Measurements from ENCODE around the gene ADAM17.
"Not testable (repeated sequence)": the region's sequence is repeated elsewhere in the genome, so short reads cannot be mapped to it uniquely, and the experiment has no call there.

Gene ADAM17

DNA sequence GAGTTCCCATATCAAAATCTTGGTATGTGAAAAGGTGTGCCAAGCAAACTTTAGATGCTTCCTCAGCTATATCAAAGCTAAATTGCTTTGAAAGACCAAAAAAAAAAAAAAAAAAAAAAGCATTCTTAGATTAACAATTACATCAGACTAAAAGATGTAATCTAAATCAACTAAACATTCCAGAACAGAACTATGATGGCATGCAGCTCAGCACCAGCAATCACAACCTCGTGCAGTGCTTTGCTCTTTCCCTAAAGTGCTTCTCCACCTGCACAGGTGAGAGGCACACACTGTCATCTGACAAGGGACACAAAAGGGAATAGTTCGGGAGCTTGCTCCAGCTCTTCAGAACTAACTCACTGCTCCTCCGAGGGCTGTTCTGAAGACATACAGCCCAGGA is 37.5 kb downstream of the ADAM17 start:
- DNase-seq: no peak

DNA sequence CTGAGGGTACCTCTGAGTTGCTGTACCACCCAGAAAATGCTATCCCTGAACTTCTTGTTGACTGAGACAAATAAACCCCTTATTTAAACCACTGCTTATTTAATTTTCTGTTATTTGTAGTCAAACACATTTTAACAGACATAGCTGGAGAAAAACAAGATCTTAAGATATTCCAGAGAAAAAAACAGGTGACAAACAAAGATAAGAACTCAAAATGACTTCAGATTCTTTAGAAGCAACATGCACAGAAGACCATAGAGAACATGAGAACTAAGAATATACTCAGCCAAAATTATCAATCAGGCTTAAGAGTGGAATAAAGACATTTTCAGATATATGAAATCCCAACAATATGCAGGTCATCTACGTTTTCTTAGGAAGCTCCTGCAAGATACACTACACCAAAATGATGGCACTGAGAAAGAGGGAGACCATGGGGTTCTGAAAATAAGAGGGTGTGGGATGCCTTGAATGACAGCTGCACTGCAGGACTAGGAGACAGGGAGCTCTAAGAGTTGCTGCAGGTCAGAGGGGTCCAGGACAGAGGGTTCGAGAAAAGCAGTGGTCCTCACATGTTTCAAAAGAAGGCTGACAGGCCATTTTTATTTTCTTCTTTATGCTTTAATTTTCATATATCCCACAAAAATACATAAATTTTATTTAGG is 38.4 kb downstream of the ADAM17 start:
- DNase-seq: no peak

DNA sequence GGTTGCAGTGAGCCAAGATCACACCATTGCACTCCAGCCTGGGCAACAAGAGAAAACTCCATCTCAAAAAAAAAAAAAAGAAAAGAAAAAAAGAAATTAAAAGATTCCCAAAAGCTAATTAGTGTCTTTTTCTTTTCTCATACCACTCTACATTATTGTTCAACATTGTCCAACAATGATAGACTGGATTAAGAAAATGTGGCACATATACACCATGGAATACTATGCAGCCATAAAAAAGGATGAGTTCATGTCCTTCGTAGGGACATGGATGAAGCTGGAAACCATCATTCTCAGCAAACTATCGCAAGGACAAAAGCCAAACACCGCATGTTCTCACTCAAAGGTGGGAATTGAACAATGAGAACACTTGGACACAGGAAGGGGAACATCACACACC is 41.7 kb downstream of the ADAM17 start:
- DNase-seq: not testable (repeated sequence)

DNA sequence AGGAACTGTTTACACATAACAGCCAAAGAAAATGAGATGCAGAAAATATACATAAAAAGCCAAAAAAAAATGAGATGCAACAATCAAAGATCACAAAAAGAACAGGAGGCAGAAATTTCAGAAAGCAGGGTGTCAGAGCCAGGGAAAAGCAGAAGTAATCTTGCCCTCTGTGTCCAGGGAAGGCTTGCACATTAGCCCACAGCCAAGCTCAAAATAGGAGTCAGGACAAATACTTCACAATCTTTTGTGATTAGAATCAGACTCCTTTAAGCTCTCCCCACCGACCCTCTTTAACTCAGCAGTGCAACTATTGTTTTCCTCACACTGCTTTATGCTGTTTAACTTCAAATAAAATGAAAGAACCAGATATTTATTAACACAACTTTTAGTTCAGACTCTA is 46.7 kb downstream of the ADAM17 start:
- no peak for DNase-seq

DNA sequence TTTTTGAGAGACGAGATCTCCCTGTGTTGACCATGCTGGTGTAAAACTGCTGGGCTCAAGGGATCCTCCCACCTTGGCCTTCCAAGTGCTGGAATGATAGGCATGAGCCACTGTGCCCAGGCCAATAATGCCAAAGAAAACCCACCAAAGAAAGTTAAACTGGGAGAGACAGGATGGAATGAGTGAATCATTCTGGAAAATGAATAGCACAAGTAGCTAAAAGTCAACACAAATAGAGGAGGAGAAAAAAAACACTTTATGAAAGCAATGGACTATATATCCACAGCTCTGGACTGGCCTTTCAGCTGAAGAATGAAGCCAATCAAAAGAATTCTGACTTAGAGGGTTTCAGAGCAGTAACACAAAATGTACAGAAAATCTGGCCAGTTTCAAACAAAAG is 57.4 kb downstream of the ADAM17 start:
- DNase-seq: no peak

DNA sequence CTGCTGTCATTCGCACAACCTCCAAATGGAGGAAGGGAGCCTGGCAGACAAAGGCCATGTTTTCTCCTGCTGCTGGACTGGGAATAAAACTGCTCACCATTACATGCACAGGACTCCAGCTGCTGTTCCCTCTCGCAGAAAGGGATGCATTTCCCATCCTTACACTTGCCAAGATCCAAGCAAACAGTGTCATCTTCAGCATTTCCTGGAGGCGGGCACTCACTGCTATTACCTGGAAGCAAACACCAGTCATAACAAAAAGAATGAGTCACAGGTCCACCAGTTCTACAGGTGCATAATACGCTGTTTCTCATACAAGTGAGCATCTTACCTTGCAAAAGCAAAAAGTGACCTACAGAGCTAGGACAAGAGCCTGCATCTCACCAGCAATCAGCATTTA is 58.6 kb downstream of the ADAM17 start:
- DNase-seq: no peak

DNA sequence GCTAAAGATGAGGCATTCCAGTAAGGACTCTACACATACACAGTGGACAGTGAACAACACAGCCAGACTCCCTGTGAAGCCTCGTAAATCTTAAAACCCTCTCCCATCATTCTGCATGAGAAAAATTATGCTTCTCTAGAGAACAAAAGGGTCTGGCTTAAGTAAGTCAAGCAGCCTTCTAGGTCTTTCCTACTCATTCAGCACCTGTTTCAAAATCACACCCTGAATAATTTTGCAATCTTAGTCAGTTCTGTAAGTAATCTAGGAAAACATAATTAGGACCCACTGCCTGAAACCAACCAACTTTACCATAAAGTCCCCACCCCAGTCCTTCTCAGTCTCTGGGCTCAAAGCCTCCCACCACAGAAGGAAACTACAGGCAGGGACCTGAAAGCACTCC is 61.5 kb downstream of the ADAM17 start:
- DNase-seq: no peak

DNA sequence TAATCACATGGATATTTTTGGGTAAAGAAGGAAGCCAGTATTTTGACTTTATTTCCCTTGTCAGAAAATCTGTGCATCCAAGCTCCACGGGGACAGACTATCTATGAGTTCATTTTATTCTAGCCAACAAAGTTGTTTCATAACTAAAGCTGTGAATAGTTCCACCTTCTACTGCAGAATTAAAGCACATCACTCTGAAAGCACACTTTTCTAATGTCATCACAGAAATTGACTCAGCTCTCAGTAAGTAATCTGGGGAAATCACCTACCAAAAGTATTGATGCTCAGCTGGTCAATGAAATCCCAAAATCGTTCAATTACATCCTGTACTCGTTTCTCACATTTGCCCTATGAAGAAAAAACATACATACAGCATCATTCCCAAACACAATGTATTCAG is 62.2 kb downstream of the ADAM17 start:
- DNase-seq: no peak

DNA sequence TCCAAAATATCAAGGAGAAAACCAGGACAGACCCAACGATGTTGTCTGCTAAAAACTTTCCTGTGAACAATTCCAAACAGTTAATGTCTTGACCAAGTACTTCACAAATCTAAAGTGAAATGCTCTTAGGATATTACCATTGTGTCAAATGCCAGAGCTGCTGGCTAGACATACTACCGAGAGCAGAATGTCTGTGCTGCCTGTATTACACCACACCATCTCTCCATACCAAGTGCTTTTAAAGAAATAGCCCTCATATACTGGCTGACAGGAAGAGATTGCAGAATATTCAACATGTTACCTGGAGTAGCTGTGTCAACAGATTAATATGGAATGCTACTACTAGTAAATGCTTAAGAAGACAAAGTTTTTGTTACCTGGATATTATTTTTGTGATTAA is 62.7 kb downstream of the ADAM17 start:
- no peak for DNase-seq

DNA sequence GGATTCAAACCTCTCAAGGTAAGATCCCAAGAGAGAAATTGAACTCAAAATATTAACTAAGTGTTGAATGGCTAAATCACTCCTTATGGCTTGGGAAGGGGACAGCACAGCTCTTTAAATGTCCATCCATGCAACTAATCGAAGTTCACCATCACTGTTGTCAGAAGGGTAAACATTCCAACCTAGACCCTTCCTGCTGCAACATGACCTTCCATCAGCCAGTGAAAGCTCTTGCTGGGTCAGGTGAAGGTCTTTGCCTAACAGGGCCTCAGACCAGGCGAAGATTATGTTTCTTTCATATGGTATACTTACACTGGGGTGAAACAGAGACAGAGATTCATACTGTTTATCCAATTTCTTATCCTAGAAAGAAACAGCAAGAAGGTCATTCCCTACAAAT is 64.8 kb downstream of the ADAM17 start:
- DNase-seq: no peak

DNA sequence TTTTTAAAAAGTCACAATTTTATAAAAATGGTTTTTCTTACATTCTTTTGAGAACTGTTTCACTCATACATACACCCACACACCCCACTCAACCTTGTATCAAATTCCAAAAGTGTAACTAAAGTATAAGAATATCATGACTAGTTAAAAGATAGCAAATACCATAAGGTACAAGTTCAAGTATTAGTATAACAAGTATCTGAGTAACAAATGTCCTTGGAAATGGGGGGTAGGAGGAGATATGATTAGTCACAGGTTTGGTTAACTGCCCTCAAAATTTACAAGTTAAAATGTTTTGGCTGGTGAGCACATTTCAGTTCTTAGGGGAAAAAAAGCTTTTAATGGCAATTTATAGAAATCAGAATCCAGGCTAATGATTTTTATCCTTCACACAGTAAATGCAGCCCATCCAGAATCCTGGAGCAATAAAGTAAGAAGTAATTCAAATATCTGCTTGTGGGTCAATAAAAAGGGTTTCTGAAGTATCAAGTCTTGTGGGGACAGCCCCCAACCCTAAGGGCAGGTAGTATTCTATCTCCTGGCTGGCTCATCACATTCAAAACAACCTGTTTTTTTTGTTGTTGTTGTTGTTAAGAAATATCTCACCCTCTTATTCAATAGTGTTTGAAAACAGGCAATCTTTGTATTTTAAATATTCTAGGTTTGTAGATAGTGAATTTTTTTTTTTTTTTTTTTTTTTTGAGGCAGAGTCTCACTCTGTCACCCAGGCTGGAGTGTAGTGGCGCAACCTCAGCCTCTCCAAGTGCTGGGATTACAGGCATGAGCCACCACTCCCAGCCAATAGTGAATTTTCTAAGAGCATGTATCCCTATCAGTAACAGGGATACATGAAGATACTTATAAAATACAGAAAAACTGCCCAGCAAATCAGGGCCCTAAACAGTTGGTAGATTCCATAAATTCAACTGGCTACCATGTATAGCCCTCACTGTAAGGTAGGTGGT is 66.8 kb downstream of the ADAM17 start:
- DNase-seq: no peak

DNA sequence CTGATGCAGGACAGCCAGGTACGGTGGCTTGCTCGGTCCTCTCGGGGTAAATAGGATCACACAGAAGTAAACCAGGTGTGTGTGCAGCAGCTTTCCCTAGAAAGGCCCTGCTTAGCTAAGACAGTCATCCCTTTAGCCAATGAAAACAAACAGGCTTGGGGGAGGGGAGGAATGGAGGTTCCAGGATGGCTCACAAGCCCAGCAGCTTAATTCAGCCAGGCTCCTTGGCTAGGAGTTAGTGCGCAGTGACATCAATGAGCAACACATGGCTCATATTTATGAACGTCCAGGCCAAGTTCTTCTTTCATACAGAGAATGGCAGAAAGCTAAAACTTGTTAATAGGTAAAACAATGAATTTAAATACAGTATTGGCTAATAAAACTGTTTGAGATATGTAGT is 71.1 kb downstream of the ADAM17 start:
- DNase-seq: no peak

DNA sequence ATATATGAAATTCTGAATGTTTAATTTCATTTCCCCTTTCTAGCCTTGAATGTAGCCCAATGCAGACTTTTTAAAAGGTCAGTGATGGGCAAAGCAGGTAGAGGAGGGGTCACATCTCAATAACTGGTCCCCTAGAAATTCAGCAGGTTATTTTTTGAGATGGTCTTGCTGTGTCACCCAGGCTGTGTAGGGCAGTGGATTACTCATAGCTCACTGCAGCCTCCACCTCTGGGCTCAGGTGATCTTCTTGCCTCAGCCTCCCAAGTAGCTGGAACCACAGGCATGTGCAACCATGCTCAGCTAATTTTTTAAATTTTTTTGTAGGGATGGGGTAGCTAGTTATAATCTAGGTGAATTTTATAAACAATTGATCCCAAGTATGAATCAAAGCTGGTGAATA is 72.5 kb downstream of the ADAM17 start:
- DNase-seq: no peak

DNA sequence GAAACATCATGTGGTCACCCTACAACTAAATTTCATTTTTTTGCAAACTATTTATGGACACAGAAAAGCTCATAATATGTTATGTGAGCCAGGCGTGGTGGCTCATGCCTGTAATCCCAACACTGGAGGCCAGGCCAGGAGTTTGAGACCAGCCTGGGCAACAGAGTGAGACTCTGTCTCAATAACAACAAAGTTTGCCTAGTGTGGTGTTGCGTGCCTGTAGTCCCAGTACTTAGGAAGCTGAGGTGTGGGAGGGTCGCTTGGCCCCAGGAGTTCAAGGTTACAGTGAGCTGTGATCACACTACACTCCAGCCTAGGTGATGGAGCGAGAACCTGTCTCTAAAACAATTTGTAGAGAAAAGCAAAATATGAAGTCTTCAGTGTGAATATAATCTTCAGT is 75.5 kb downstream of the ADAM17 start:
- no peak for DNase-seq

DNA sequence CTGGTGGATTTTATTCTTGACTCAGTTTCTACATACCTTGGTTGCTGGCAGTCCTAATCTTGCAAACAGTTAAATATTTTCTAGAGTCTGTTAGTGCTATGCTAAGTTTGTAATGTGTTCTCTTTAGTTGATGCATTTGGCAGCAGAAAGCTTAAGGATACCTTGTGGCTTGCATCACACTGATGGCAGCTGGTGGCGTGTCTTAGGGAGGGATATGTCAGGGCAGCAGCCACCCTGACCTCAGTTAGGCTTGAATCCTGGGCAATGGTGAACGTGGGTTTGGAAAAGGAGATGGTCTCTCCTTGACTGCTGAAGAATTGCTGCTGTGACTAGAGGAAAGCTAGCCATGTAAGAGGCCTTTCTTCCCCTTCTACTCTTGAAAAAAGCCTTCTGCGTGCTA is 77.1 kb downstream of the ADAM17 start:
- DNase-seq: no peak

DNA sequence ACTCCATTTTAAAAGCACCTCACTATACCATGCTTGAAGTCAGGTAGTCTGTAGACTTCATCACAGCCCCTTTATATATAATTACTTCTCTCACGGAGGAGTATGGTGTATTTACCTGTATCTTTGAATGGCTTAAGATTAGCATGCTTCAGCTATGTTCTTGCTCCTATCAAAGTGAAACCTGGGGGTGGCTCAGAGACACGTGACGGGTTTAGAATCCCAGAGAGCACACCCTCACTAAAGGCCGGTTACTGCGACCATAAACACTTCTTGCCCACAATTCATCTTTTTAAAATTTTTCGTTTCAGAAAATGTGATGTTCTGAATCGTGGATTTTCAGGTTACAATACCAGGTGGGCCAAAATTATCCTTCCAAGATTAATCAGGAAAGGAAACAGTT is 77.7 kb downstream of the ADAM17 start:
- DNase-seq: no peak

DNA sequence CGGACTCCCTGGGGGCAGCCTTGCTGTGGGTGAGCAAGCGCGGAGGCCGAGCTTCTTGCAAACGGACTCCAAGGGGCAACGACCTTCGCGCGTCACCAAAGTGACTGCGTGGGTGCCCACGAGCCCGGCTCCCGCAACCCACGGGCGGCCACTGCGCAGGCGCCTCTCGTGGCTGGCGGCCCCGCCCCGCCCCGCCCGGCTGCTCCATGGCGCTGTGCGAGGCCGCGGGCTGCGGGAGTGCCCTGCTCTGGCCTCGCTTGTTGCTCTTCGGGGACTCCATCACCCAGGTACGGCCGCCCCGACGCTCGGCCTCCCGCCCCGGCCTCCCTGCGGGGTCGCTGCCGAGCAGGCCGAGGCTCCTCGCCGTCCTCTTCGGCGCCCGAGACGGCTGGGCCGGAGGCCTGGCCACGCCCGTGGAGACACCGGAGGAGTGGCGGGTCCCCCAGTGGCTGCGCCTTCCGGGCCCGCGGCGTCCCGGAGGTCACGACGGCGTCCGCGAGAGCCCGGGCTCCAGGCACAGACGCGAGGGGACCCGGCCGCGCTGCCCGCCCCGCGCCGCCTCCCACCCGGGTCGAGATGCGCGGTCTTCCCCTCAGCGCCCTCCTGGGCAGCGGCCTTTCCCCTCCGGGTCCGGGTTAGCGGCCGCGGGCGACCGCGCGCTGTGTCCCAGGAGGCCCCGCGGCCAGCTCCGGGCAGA is 81.1 kb downstream of the ADAM17 start, which contains the start of gene IAH1:
IAH1 (plus strand) TSS at position 191 of the 697 bp plus-strand sequence; CDS start at position 207, 16 bp downstream.
- DNase-seq: peak; percentile 76

DNA sequence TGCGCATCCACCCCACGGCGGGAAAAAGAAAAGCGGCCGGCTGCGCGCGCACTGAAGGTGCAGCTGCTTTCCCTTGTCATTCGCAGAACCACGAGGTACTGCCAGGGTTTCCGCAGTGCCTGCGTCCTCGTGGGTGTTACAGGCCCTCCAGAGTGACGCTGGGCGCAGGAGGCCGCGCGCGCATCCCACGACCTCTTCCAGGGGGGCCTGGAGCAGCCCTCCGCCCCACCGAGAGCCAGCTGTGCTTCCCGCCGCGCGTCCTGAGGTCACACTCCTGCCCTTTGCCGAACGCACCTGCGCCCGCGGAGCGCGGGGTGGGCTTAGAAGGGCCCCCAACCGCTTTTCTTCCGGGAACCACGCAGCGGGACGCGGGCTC is 81.7 kb downstream of the ADAM17 start:
- DNase-seq: peak; percentile 27

DNA sequence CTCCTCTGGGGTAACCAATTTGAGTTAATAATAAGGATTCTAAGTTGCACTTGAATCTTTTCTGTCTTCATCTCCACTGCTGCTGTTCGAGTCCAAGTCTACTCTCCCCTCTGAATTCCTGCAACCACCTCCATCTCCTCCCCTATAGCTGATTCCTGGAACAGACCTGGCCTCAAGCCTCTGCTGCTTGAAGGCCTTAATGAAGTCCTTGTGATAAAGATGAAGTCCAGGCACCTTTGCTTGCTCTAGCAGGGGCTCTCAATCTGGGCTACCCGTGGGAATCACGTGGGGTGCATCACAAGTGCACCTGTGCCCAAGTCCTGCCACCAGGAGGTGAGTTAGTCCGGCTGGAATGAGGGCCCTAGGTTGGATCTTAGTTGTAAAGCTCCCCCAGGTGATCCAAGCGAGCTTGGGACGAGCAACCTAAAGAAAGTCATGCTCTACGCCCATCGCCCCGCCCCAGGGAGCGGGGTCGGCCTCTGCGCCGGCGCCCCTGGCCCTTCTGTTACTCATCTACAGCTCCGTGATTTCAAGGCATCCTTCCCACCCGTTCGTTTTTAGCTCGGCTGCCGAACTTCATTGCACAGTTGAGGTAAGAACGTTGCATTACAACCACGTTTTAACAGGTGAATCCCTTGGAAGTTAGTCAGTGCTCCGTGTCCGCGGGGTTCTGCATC is 82.2 kb downstream of the ADAM17 start:
- peak; percentile 53 for DNase-seq

DNA sequence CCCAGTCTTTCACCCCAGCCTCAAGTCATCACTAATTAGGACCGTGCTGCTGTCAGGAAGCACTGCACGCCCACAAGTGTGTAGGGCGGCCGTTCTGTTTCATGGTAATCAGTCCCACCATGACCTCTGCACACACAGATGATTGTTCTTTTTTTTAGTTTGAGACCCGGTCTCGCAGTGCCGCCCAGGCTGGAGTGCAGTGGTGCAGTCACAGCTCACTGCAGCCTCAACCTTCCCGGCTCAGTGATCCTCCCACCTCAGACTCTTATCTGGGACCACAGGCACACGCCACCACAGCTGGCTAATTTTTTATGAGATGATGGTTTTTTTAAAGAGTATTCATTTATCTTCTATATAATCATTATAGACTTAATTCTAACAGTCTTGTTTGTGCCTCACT is 83.1 kb downstream of the ADAM17 start:
- no peak for DNase-seq

DNA sequence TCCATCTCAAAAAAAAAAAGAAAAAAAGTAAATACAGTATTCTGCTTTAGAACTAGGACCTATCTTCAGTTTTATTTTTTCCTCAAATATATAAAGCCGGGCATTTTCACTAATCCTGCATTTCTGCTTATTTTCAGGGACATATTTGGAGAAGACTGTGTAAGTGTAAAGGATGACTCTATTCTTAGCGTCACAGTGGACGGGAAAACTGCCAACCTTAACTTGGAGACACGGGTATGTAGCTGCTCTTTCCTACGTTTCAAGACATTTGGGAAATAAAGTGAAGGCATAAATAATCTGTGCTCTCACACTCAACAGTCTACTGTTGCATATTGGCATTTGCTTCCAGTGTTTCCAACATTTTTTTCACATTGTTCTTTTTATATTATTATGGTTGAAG is 84.4 kb downstream of the ADAM17 start:
- no peak for DNase-seq

DNA sequence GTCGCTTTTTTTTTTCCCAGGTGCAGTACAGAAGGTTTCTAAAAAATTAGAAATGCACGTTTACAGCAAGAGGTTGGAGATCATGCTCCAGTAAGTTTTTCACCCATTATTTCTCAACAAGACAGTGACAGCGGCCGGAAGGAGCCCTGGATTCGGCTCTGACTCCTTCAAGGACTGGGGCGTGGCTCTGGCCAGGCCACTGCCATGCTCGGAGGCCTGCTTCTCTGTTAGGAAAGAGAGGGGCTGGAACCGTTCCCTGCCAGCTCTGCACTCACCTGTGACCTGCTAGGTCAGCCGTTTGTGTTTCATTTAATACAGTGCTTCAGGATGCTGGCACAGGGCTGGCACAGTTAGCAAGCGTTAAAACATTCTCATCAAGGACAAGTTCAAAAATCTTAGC is 87.9 kb downstream of the ADAM17 start:
- DNase-seq: no peak

DNA sequence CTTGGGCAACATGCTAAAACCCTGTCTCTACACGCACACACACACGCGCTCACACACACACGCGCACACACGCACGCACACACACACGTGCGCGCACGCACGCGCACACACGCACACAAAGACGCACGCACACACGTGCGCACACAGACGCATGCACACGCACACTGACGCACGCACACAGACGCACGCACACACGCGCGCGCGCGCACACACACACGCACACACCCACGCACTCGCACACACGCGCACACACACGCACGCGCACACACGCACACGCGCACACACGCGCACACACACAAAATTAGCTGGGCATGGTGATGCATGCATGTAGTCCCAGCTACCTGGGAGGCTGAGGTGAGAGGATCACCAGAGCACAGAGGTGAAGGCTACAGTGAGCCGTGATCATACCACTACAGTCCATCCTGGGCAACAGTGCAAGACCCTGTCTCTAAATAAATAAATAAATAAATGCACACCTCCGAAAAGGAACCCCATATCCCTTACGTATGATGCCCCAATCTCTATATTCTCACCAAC is 89.4 kb downstream of the ADAM17 start:
- no peak for DNase-seq

Measured in 8988T (cell line).